LNCaP clone FGC (cell line): ENCODE measurements around the gene LOXHD1.
A peak's percentile ranks its signal among the peaks of the same experiment; 100 is the strongest.

Source experiments
- DNase-seq: peaks from one replicate; pipeline ENCODE4 v3.0.0-alpha.2; 2011; ENCODE audit warnings: low read depth
- H3K4me3 ChIP-seq: 2 replicates; pipeline ENCODE4 v1.5.1; 2011; ENCODE audit warnings: mild to moderate bottlenecking, low read depth, low read length, control low read depth
- CTCF ChIP-seq: IDR thresholded peaks from 2 replicates; pipeline ENCODE4 v1.5.1; 2012; ENCODE audit warnings: mild to moderate bottlenecking; ENCODE audit not compliant: control insufficient read depth, insufficient read depth; ENCODE audit errors: extremely low read depth

LOXHD1 gene

DNA sequence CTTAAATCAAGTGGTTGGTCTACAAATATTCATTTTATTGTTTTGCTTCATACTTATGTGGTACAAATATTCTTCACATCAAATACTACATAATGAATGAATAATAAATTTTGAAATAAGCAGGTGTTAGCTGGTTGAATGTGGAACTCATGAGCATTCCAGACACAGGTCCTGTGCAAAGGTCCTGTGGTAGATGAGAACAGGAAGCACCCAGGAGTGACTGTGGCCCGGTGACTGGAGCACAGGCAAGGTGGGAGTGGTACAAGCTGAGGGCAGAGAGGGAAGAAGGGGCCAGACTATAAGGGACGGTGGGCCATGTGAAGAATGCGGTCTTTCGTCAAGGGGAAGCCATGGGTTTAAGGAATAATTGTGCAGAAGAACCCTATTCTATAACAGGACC, 26.2 kb upstream of the LOXHD1 start:
- no peak for DNase-seq
- no peak for TF ChIP-seq CTCF
- no peak overlapping the region for H3K4me3 ChIP-seq

GRCh38 chr18:46680784-46681695, 24.0 kb upstream of the LOXHD1 start:
- DNase-seq, result no peak
- no peak for TF ChIP-seq CTCF
- no peak overlapping the region for H3K4me3 ChIP-seq

DNA sequence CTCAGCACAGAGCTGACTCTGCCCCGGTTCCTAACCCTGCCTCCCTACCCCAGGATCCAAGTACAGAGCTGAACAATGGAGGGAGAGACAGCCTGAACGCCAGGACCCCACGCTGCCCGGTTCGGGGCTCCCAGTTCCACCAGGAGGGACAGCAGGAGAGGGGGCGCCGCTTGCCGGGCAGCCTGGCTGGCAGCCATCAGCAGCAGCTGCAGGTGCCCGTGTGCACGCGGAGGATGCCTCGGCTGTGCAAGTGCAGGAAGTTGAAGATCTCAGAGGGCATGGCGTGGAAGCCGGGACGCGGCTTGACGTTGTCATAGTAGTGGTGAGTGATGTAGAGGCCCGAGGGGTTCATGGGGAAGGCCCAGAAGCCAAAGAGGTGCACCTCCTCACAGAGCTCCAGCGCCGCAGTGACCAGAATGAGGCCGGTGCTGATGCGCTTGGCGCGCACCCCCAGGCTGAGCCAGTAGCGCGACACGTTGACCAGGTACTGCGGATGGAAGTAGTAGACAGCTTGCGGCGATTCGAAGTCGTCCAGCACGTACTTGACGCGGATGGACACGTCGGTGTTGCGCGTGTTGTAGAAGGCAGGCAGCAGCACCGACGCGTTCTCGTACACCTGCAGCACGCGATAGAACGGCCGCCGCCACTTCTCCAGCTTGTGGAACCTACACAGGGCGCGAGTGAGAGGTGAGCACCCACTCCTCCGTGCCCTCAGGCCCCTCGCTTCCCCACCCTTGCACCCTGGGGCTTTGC, 23.0 kb upstream of the LOXHD1 start:
- TF ChIP-seq CTCF, result no peak
- DNase-seq, result no peak
- no peak overlapping the region for H3K4me3 ChIP-seq

GRCh38 chr18:46678785-46679399, 21.9 kb upstream of the LOXHD1 start:
- no peak for DNase-seq
- TF ChIP-seq CTCF, result no peak
- H3K4me3 ChIP-seq, result no peak overlapping the region

GRCh38 chr18:46678041-46678440, 21.0 kb upstream of the LOXHD1 start:
- no peak for TF ChIP-seq CTCF

DNA sequence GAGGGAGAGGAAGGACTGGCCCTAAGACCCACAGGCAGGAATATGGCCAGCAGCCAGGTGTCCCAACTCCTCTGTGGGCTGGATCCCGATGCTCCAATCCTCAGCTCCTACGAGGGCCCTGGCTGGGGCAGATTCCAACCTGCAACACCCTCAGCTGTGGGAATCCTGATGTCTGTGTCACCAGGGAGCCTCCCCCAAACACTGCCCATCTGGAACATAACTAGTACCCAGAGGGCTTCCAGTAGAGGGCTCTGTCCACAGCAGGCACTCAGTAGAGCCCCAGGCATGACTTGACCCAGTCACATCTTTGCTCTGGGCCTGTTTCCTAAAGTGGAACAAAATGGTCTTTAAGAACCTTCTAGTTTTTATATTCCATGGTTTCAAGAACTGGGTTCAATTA, 20.6 kb upstream of the LOXHD1 start:
- 0 out of 2 replicates have a peak, but pooled peaks have one; percentile 10 for TF ChIP-seq CTCF

More at GRCh38 chr18:46678041-46678440, 21.0 kb upstream of the LOXHD1 start:
- DNase-seq, result no peak
- no peak overlapping the region for H3K4me3 ChIP-seq

More for the DNA sequence above, 20.6 kb upstream of the LOXHD1 start:
- DNase-seq, result no peak
- H3K4me3 ChIP-seq, result no peak overlapping the region
